ENCODE data around the gene CDH6.

CDH6 gene

GRCh38 chr5:31255041-31255440 is 61.6 kb downstream of the CDH6 start:
- no peak for DNase-seq

- no peak for DNase-seq
These were observed 74.8 kb downstream of the CDH6 start for GRCh38 chr5:31268256-31268655.

GRCh38 chr5:31268686-31269085 is 75.2 kb downstream of the CDH6 start:
- no peak for DNase-seq

GRCh38 chr5:31269259-31269658 is 75.8 kb downstream of the CDH6 start:
- DNase-seq, result no peak

GRCh38 chr5:31270396-31270795 is 76.9 kb downstream of the CDH6 start:
- no peak for DNase-seq

- no peak for DNase-seq
These were observed 78.1 kb downstream of the CDH6 start for GRCh38 chr5:31271567-31271966.

- no peak for DNase-seq
These were observed 79.7 kb downstream of the CDH6 start for GRCh38 chr5:31273161-31273560.

GRCh38 chr5:31273631-31274378 is 80.3 kb downstream of the CDH6 start:
- no peak for DNase-seq

- no peak for DNase-seq
These were observed 86.7 kb downstream of the CDH6 start for GRCh38 chr5:31280210-31280609.

- DNase-seq, result no peak
These were observed 89.8 kb downstream of the CDH6 start for GRCh38 chr5:31283326-31283725.

GRCh38 chr5:31285025-31285424 is 91.5 kb downstream of the CDH6 start:
- no peak for DNase-seq

- DNase-seq, result no peak
These were observed 94.5 kb downstream of the CDH6 start for GRCh38 chr5:31287985-31288384.

- no peak for DNase-seq
These were observed 95.9 kb downstream of the CDH6 start for GRCh38 chr5:31289429-31289828.

GRCh38 chr5:31291323-31291854 is 97.9 kb downstream of the CDH6 start:
- DNase-seq, result no peak

- no peak for DNase-seq
These were observed 107.0 kb downstream of the CDH6 start for GRCh38 chr5:31300501-31300900.

- no peak for DNase-seq
These were observed 108.3 kb downstream of the CDH6 start for GRCh38 chr5:31301833-31302232.

GRCh38 chr5:31303688-31304087 is 110.2 kb downstream of the CDH6 start:
- DNase-seq, result no peak

GRCh38 chr5:31317665-31318064 is 124.2 kb downstream of the CDH6 start:
- DNase-seq, result no peak

- DNase-seq, result no peak
These were observed 125.8 kb downstream of the CDH6 start for GRCh38 chr5:31319335-31319734.

- DNase-seq, result no peak
These were observed 129.5 kb downstream of the CDH6 start for GRCh38 chr5:31322946-31323345.

GRCh38 chr5:31324842-31325241 is 131.4 kb downstream of the CDH6 start:
- no peak for DNase-seq

- DNase-seq, result no peak
These were observed 134.7 kb downstream of the CDH6 start for GRCh38 chr5:31328040-31328733.

GRCh38 chr5:31329715-31330114 is 136.2 kb downstream of the CDH6 start:
- DNase-seq, result no peak

GRCh38 chr5:31332160-31332559 is 138.7 kb downstream of the CDH6 start:
- no peak for DNase-seq

Data from activated T-cell treated with anti-CD3 and anti-CD28 coated beads, Interleukin-2, amount 50 U/mL, for 1 hour (primary cell).